ENCODE data around the gene KMT5C. TPM values are rescaled to one million over a fixed set of nuclear protein-coding genes. Genes with fewer than 3 reads are reported as not detected.

The KMT5C gene
- total RNA-seq, 4 donors from 2014 or later, result 16.5 to 25.4 (median 20.3) TPM

DNA sequence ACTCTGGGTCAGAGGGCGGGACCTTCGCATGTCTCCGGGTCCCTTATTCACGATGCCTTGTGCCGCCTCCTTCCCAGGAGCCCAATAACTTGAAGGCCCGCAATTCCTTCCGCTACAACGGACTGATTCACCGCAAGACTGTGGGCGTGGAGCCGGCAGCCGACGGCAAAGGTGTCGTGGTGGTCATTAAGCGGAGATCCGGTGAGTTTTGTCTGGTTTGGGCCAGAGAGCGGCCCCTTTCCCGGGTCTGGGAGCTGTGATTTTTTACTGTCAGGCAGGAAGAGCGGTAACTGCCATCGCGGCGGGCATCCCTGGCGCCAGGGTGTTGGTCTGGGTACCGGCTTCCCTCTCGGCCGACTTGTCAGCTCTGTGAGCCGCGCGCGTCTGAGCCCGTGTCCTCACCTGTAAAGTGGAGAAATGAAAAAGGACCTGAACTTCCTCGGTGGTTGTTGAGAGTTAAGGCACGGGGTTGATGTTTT, 46.9 kb downstream of the KMT5C start:
- intact Hi-C loops (cut with DNase I; ENCODE audit: low total_unique reads), result no loop called here
- TF ChIP-seq POLR2A (IDR thresholded peaks at IDR 0.05), result no peak
- TF ChIP-seq, protein P1, sequence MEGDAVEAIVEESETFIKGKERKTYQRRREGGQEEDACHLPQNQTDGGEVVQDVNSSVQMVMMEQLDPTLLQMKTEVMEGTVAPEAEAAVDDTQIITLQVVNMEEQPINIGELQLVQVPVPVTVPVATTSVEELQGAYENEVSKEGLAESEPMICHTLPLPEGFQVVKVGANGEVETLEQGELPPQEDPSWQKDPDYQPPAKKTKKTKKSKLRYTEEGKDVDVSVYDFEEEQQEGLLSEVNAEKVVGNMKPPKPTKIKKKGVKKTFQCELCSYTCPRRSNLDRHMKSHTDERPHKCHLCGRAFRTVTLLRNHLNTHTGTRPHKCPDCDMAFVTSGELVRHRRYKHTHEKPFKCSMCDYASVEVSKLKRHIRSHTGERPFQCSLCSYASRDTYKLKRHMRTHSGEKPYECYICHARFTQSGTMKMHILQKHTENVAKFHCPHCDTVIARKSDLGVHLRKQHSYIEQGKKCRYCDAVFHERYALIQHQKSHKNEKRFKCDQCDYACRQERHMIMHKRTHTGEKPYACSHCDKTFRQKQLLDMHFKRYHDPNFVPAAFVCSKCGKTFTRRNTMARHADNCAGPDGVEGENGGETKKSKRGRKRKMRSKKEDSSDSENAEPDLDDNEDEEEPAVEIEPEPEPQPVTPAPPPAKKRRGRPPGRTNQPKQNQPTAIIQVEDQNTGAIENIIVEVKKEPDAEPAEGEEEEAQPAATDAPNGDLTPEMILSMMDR (IDR thresholded peaks at IDR 0.05), result no peak
- H3K4me3 ChIP-seq (ENCODE audit: low read depth, poor library complexity, severe bottlenecking), result peak overlapping the region; percentile 77
- no peak for DNase-seq (ENCODE audit: low spot score in 2 of 2)
- 1 to 3% methylated on average over 18 to 33 of the region's 33 CpGs for WGBS, 2 donors

DNA sequence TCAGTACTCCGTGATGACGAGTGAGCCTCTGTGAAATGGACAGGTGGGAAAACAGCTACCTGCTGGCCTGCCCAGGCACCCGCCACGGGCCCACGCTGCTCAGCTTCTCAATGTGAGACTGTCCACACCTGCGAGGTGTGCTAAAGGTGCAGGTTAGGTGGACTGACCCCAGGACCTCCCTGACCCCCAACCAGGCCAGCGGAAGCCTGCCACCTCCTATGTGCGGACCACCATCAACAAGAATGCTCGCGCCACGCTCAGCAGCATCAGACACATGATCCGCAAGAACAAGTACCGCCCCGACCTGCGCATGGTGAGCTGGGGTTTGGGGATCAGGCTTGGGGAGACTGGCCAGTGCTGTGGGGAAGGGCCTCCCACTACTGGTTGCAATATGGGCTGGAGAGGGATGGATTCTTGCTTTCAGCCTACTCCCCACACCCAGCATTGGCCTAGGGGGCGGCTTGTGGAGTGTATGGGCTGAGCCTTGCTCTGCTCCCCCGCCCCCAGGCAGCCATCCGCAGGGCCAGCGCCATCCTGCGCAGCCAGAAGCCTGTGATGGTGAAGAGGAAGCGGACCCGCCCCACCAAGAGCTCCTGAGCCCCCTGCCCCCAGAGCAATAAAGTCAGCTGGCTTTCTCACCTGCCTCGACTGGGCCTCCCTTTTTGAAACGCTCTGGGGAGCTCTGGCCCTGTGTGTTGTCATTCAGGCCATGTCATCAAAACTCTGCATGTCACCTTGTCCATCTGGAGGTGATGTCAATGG, 48.2 kb downstream of the KMT5C start:
- H3K4me3 ChIP-seq (ENCODE audit: low read depth, poor library complexity, severe bottlenecking), result no peak overlapping the region
- intact Hi-C loops (cut with DNase I; ENCODE audit: low total_unique reads), result no loop called here
- TF ChIP-seq POLR2A (IDR thresholded peaks at IDR 0.05), result no peak
- TF ChIP-seq, protein P1 (IDR thresholded peaks at IDR 0.05), result no peak
- WGBS, 2 donors, result 74 to 80% methylated on average over 13 to 24 of the region's 24 CpGs
- DNase-seq (ENCODE audit: low spot score in 2 of 2), result no peak

DNA sequence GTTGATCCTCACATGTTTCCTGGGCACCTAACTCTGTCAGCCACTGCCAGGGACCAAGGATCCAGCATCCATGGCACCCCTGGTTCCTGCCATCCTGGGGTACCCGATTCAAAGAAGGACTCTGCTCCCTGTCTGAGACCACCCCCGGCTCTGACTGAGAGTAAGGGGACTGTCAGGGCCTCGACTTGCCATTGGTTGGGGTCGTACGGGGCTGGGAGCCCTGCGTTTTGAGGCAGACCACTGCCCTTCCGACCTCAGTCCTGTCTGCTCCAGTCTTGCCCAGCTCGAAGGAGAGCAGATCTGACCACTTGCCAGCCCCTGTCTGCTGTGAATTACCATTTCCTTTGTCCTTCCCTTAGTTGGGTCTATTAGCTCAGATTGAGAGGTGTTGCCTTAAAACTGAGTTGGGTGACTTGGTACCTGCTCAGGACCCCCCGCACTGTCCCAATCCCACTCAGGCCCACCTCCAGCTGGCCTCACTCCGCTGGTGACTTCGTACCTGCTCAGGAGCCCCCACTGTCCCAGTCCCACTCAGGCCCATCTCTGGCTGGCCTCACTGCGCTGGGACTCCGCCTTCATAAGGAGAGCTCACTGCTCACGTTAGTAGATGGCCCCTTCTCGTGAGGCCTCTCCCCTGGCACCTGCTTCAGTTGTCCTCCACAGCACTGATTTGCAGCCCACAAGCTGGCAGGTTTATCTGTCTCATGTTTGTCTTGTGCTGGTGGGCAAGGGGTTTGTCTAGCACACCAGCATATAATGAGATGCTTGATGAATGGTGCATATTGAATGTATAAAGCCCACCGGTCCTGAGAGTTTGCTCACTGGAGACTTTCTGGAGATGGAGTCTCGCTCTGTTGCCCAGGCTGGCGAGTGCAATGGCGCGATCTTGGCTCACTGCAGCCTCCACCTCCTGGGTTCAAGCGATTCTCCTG, 50.0 kb downstream of the KMT5C start:
- no peak overlapping the region for H3K4me3 ChIP-seq (ENCODE audit: low read depth, poor library complexity, severe bottlenecking)
- intact Hi-C loops (cut with DNase I; ENCODE audit: low total_unique reads), result no loop called here
- DNase-seq (ENCODE audit: low spot score in 2 of 2), result no peak
- WGBS, 2 donors, result 81 to 86% methylated on average over 20 to 21 of the region's 21 CpGs
- TF ChIP-seq POLR2A (IDR thresholded peaks at IDR 0.05), result no peak
- TF ChIP-seq, protein P1 (IDR thresholded peaks at IDR 0.05), result no peak

DNA sequence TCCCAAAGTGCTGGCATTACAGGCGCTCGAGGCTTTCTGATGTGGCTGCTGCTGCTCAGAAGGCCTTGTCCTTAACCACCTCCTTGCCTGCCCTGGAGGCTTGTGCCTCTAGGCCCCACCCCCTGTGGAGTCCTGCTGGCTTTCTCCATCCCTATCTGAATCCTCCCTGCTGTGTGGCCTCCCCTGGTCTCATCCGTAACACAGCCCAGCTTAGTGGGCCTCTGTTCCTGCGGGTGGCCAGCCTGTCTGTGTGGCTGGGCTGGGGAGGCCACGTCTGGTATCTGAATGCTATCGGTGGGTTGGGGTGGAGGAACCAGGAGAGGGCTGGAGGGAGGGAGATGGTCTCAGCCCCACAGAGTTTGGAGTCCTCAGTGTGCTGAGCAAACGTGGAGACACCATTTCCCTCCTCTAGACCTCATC, 50.8 kb downstream of the KMT5C start:
- DNase-seq (ENCODE audit: low spot score in 2 of 2), result no peak
- WGBS, 2 donors, result 75 to 78% methylated on average over 7 of the region's 7 CpGs
- no peak overlapping the region for H3K4me3 ChIP-seq (ENCODE audit: low read depth, poor library complexity, severe bottlenecking)
- intact Hi-C loops (cut with DNase I; ENCODE audit: low total_unique reads), result no loop called here
- TF ChIP-seq POLR2A (IDR thresholded peaks at IDR 0.05), result no peak
- TF ChIP-seq, protein P1 (IDR thresholded peaks at IDR 0.05), result no peak

DNA sequence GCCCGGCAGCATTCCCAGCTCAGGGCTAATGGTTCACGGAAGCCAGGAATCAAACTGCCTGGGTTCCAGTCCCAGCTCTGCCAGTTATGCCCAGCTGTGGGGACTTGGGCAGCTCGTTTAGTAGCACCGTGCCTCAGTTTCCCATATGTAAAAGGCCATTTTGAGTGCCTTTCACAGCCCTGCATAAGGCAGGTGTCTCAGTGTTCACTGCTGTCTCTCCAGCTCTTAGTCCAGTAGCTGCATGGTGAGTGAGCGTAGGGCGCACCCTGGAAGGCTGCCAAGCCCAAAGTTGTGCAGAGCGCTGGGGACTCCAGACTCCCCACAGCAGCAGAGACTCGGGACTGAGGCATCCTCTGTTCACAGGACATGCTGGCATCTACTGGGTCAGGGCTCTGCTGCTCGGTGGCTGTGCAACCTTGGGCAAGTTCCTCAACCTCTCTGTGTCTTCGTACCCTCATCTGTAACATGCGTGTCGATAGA, 51.6 kb downstream of the KMT5C start:
- TF ChIP-seq, protein P1 (IDR thresholded peaks at IDR 0.05), result no peak
- no peak for TF ChIP-seq POLR2A (IDR thresholded peaks at IDR 0.05)
- WGBS, 2 donors, result 76 to 83% methylated on average over 10 to 12 of the region's 12 CpGs
- H3K4me3 ChIP-seq (ENCODE audit: low read depth, poor library complexity, severe bottlenecking), result no peak overlapping the region
- no peak for DNase-seq (ENCODE audit: low spot score in 2 of 2)
- intact Hi-C loops (cut with DNase I; ENCODE audit: low total_unique reads), result no loop called here
